ENCODE measurements around the gene EFNA5. TPM values are rescaled to one million over a fixed set of nuclear protein-coding genes. Genes with fewer than 3 reads are reported as not detected.

EFNA5 gene
- total RNA-seq, 1 donor from 2014 or later: 43.0 TPM

DNA sequence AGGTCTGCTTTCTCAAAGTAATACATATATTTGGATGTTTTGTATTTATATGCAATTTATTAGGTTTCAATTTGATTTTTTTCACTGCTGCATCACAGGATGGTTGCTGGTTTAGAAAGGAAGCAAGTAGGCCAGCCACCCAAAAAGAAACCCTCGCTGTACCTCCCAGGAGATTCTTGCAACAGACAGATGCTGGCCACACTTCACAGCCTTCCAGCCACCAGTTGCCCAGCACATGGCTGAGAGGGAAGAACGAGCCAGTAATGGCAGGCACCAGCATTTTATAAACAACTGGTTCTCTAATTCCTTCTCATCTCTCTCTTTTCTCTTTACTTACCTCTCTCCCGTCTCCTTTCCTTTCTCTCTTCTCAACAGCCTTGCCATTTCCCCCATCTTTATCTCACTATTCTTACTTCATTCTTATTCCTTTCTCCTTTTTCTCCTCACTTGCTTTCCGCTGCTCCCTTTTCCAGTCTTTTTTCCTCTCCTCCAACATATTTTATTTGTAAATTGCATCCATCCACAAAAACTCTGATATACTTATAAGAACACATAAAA, 38.9 kb downstream of the EFNA5 start:
- TF ChIP-seq, protein P1, sequence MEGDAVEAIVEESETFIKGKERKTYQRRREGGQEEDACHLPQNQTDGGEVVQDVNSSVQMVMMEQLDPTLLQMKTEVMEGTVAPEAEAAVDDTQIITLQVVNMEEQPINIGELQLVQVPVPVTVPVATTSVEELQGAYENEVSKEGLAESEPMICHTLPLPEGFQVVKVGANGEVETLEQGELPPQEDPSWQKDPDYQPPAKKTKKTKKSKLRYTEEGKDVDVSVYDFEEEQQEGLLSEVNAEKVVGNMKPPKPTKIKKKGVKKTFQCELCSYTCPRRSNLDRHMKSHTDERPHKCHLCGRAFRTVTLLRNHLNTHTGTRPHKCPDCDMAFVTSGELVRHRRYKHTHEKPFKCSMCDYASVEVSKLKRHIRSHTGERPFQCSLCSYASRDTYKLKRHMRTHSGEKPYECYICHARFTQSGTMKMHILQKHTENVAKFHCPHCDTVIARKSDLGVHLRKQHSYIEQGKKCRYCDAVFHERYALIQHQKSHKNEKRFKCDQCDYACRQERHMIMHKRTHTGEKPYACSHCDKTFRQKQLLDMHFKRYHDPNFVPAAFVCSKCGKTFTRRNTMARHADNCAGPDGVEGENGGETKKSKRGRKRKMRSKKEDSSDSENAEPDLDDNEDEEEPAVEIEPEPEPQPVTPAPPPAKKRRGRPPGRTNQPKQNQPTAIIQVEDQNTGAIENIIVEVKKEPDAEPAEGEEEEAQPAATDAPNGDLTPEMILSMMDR (conservative IDR thresholded peaks at IDR 0.05): no peak
- no peaks in the 10 kb centered on the region for H3K27me3 Mint-ChIP-seq (ENCODE audit: low read depth)
- no peak for DNase-seq (ENCODE audit: low read depth, low spot score)
- no peak overlapping the region for H3K27ac Mint-ChIP-seq (ENCODE audit: unreplicated experiment)
- H3K4me3 Mint-ChIP-seq: no peak overlapping the region
- H3K4me1 Mint-ChIP-seq: peaks cover 28% of the 10 kb centered on the region
- H3K36me3 Mint-ChIP-seq (ENCODE audit: low read depth): peaks cover 3% of the 10 kb centered on the region
- no peaks in the 10 kb centered on the region for H3K9me3 Mint-ChIP-seq

DNA sequence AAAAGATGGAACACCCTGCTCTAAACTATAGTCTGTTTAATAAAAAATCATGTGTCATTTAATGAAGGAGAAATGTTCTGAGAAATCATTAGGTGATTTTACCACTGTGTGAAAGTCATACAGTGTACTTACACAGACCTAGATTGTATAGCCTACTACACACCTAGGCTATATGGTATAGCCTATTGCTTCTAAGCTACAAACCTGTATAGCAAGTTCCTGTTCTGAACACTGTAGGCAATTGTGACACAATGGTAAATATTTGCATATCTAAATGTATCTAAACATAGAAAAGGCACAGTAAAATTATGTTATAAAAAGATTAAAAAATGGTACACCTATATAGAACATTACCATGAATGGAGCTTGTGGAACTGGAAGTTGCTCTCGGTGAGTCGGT, 40.6 kb downstream of the EFNA5 start:
- TF ChIP-seq, protein P1 (conservative IDR thresholded peaks at IDR 0.05): no peak
- no peak for DNase-seq (ENCODE audit: low read depth, low spot score)
- no peak overlapping the region for H3K4me3 Mint-ChIP-seq
- no peaks in the 10 kb centered on the region for H3K9me3 Mint-ChIP-seq
- peaks cover 23% of the 10 kb centered on the region for H3K4me1 Mint-ChIP-seq
- peaks cover 3% of the 10 kb centered on the region for H3K36me3 Mint-ChIP-seq (ENCODE audit: low read depth)
- no peaks in the 10 kb centered on the region for H3K27me3 Mint-ChIP-seq (ENCODE audit: low read depth)
- no peak overlapping the region for H3K27ac Mint-ChIP-seq (ENCODE audit: unreplicated experiment)

DNA sequence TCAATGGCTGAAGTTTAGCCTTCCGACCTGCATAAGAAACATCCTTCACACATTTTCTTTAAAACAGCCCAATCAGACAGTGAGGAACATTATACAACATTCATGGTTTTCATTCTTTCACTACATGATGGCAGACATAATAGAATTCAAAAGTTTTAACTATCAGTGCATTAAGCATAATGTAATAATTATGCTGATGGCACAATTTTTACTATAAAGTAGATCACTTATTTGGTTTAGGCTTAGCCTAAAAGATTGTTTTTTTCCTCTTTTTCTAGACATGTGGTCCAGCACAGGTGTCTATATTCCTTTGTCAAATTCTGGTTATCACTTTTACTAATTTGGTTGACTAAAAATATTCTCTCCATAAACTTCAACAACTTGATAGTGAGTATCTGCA, 46.5 kb downstream of the EFNA5 start:
- peaks cover 21% of the 10 kb centered on the region for H3K4me1 Mint-ChIP-seq
- TF ChIP-seq, protein P1 (conservative IDR thresholded peaks at IDR 0.05): no peak
- no peak overlapping the region for H3K27ac Mint-ChIP-seq (ENCODE audit: unreplicated experiment)

DNA sequence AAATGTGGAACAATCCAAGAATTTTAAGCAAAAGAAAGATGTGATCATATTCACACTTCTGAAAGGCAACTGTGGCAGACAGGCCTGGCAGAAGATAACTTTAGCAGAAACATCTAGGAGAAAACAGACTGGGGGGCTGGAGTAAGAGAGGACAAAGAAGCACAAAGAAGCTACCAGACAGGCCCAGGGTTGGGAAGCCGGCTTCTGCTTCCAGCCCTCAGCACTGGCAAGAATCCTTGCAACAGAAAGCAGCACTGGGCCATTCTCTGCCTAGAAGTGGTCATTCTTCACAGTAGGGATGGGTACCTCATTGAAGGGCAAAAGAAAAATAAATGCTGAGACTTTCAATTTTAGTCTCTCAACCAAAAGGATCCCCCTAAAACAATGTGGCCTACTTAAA, 49.6 kb downstream of the EFNA5 start:
- no peaks in the 10 kb centered on the region for H3K9me3 Mint-ChIP-seq
- no peak overlapping the region for H3K4me3 Mint-ChIP-seq
- peaks cover 39% of the 10 kb centered on the region for H3K4me1 Mint-ChIP-seq
- no peaks in the 10 kb centered on the region for H3K27me3 Mint-ChIP-seq (ENCODE audit: low read depth)
- TF ChIP-seq, protein P1 (conservative IDR thresholded peaks at IDR 0.05): no peak
- H3K36me3 Mint-ChIP-seq (ENCODE audit: low read depth): no peaks in the 10 kb centered on the region
- peak overlapping the region; percentile 72 for H3K27ac Mint-ChIP-seq (ENCODE audit: unreplicated experiment)
- DNase-seq (ENCODE audit: low read depth, low spot score): no peak

More for the DNA sequence above, 46.5 kb downstream of the EFNA5 start:
- no peak for DNase-seq (ENCODE audit: low read depth, low spot score)
- no peaks in the 10 kb centered on the region for H3K36me3 Mint-ChIP-seq (ENCODE audit: low read depth)
- H3K27me3 Mint-ChIP-seq (ENCODE audit: low read depth): no peaks in the 10 kb centered on the region
- H3K9me3 Mint-ChIP-seq: no peaks in the 10 kb centered on the region
- H3K4me3 Mint-ChIP-seq: no peak overlapping the region

DNA sequence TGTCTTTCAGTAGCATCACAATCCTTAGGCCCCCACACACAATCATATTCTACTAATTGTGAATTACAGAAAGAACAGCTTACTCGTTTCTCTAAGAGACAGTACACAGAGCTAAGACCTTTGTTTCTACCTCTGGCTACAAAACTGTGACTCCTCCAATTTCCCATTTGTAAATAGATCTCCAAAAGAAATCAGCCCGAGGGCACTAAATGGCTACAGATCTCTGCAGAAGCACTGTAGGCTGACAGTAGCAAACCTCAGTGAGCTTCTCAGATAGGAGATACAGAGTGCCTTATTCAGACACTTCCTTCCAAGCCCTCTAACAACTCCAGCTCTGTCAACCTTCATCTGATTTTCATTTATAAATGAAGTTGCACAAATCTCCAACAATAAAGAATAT, 51.0 kb downstream of the EFNA5 start:
- Mint-ChIP-seq H3K4me3 (no peak overlapping the region), H3K4me1 (peaks cover 49% of the 10 kb centered on the region), H3K27ac (ENCODE audit: unreplicated experiment) (peak overlapping the region; percentile 3), H3K9me3 (no peaks in the 10 kb centered on the region), H3K36me3 (ENCODE audit: low read depth) (no peaks in the 10 kb centered on the region), H3K27me3 (ENCODE audit: low read depth) (no peaks in the 10 kb centered on the region)
- TF ChIP-seq, protein P1 (conservative IDR thresholded peaks at IDR 0.05): no peak
- no peak for DNase-seq (ENCODE audit: low read depth, low spot score)
